ENCODE results near the gene MTNR1B.

- TF ChIP-seq POLR2A (IDR thresholded peaks at IDR 0.05) (no peak), CTCF (IDR thresholded peaks at IDR 0.05) (no peak)
Measured at GRCh38 chr11:92977401-92977800, 8.0 kb downstream of the MTNR1B start.

Data from lower leg skin (tissue), 3 donors.